Keratinocyte (primary cell): ENCODE data around the gene SRGAP3. TPM values are rescaled to one million over a fixed set of nuclear protein-coding genes. Genes with fewer than 3 reads are reported as not detected.

Source experiments
- DNase-seq: peaks from one replicate; pipeline ENCODE4 v3.0.0-alpha.2; 2011; ENCODE audit warnings: low read depth, missing footprints, low spot score
- FAIRE-seq: peaks from 2 replicates; lab custom pipeline; 2011; peaks lifted over from hg19 to GRCh38; lab: Jason Lieb, UNC
- H2AFZ ChIP-seq: 2 replicates; pipeline ENCODE4 v1.6.0; 2012; ENCODE audit warnings: low read length, control low read depth, inconsistent platforms; ENCODE audit not compliant: control insufficient read depth
- H3K27ac ChIP-seq: 2 replicates; pipeline ENCODE4 v1.5.1; 2011; ENCODE audit warnings: low read length; ENCODE audit not compliant: control insufficient read depth, insufficient read depth
- H3K27me3 ChIP-seq: 3 replicates; pipeline ENCODE4 v1.6.0; 2011; ENCODE audit warnings: low read length; ENCODE audit not compliant: control insufficient read depth, insufficient read depth; ENCODE audit errors: extremely low read depth
- H3K36me3 ChIP-seq, 2 experiments: 2 replicates in 1 of 2; 3 replicates in 1 of 2; pipeline ENCODE4 v1.5.1; 2011; ENCODE audit warnings: low read length in 2 of 2, mild to moderate bottlenecking in 1 of 2; ENCODE audit not compliant: control insufficient read depth in 2 of 2, insufficient read depth in 2 of 2; ENCODE audit errors: extremely low read depth in 1 of 2
- H3K4me1 ChIP-seq: 3 replicates; pipeline ENCODE4 v1.5.1; 2011; ENCODE audit warnings: low read length; ENCODE audit not compliant: control insufficient read depth, insufficient read depth; ENCODE audit errors: extremely low read depth
- H3K4me2 ChIP-seq: 3 replicates; pipeline ENCODE4 v1.6.0; 2011; ENCODE audit warnings: low read depth, low read length; ENCODE audit not compliant: control insufficient read depth, insufficient read depth; ENCODE audit errors: extremely low read depth
- H3K4me3 ChIP-seq, 3 experiments: fragments of 200-600 bp in 1 of 3; sonication (generic) in 1 of 3; 2 replicates in 2 of 3; 3 replicates in 1 of 3; pipeline ENCODE4 v1.5.1; 2011 to 2016; ENCODE audit warnings: low read length in 3 of 3, mild to moderate bottlenecking in 3 of 3, control low read depth in 2 of 3, inconsistent platforms in 1 of 3, low read depth in 1 of 3, mixed read lengths in 1 of 3, mixed run types in 1 of 3, moderate library complexity in 1 of 3; ENCODE audit not compliant: control insufficient read depth in 2 of 3, insufficient read depth in 2 of 3; ENCODE audit errors: extremely low read depth in 1 of 3
- H3K79me2 ChIP-seq: 2 replicates; pipeline ENCODE4 v1.6.0; 2012; ENCODE audit warnings: low read length; ENCODE audit not compliant: control insufficient read depth, insufficient read depth
- H3K9ac ChIP-seq: 3 replicates; pipeline ENCODE4 v1.6.0; 2011; ENCODE audit warnings: low read length; ENCODE audit not compliant: control insufficient read depth, insufficient read depth; ENCODE audit errors: extremely low read depth
- H3K9me1 ChIP-seq: 3 replicates; pipeline ENCODE4 v1.6.0; 2011; ENCODE audit warnings: low read length; ENCODE audit not compliant: control insufficient read depth, insufficient read depth; ENCODE audit errors: extremely low read depth
- H3K9me3 ChIP-seq: 2 replicates; pipeline ENCODE4 v1.5.1; 2012; ENCODE audit warnings: low read depth, low read length; ENCODE audit not compliant: control insufficient read depth
- H4K20me1 ChIP-seq: 3 replicates; pipeline ENCODE4 v1.6.0; 2011; ENCODE audit warnings: low read length; ENCODE audit not compliant: control insufficient read depth, insufficient read depth; ENCODE audit errors: extremely low read depth
- EZH2 ChIP-seq: IDR thresholded peaks from one replicate; pipeline ENCODE4 v1.6.1; 2012; ENCODE audit warnings: inconsistent platforms, mild to moderate bottlenecking, low read length, moderate library complexity
- dilution Hi-C: fragments of 300-500 bp; cut with MboI; formaldehyde crosslinking; loops from one replicate; pipeline ENCODE4 v1.7.0; 2020; ENCODE audit warnings: low sequenced_read_pairs; ENCODE audit not compliant: extremely low pct_ligation_motif_present
- polyA plus RNA-seq, 5 experiments: library from polyadenylated mRNA; depleted of rRNA in 3 of 5; stranded (reverse) in 3 of 5; stranded (forward) in 1 of 5; unstranded in 1 of 5; fragments of >200 nt; gene quantifications; 1 replicate in 1 of 5; 2 replicates in 3 of 5; 3 replicates in 1 of 5; pipeline versions ENCODE4 v1.2.1 to v1.2.3, GENCODE V29; 2011 to 2012; ENCODE audit warnings: missing spikeins in 2 of 5, low read depth in 1 of 5, low replicate concordance in 1 of 5
- TF ChIP-seq, protein P1 (sequence below), 3 experiments: IDR thresholded peaks in 1 of 3; conservative IDR thresholded peaks in 1 of 3; optimal IDR thresholded peaks in 1 of 3; 2 replicates in 2 of 3; 3 replicates in 1 of 3; pipeline versions ENCODE3 to v1.5.1; 2011; ENCODE audit warnings: low read length in 3 of 3, mild to moderate bottlenecking in 3 of 3, moderate library complexity in 2 of 3, control low read depth in 1 of 3, inconsistent platforms in 1 of 3; ENCODE audit not compliant: insufficient read depth in 2 of 3; ENCODE audit errors: extremely low read depth in 1 of 3

Gene SRGAP3
- polyA plus RNA-seq, 1 donor (not counting 4 experiments of a cell fraction or from before 2014, with no cell fraction given): 7.2 TPM

DNA sequence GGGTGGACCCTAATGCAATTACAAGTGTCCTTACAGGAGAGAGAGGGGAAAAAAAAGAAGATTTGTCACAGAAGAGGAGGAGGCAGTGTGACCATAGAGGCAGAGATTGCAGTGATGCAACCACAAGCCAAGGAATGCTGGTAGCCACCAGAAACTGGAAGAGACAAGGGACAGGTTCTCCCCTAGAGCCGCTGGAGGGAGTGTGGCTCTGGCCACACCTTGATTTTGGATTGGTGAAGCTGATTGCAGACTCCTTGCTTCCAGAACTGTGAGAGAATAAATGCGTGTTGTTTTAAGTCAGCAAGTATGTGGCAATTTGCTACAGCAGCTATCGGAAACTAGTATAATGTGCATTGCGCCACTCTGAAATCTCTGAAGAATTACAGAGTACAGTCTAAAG is 110.1 kb downstream of the SRGAP3 start:
- Histone ChIP-seq H3K4me2 (no peak overlapping the region), H3K9me3 (no peaks in the 10 kb centered on the region), H2AFZ (no peak overlapping the region), H3K4me1 (peaks cover 17% of the 10 kb centered on the region), H3K9ac (no peak overlapping the region), H3K9me1 (no peaks in the 10 kb centered on the region), H4K20me1 (no peaks in the 10 kb centered on the region), H3K27me3 (no peaks in the 10 kb centered on the region), H3K4me3 (no peak overlapping the region), H3K36me3 (peaks cover 0 to 4% of the 10 kb centered on the region in 2 experiments), H3K79me2 (peaks cover 2% of the 10 kb centered on the region), H3K27ac (no peak overlapping the region)
- no peak for TF ChIP-seq EZH2
- TF ChIP-seq, protein P1, sequence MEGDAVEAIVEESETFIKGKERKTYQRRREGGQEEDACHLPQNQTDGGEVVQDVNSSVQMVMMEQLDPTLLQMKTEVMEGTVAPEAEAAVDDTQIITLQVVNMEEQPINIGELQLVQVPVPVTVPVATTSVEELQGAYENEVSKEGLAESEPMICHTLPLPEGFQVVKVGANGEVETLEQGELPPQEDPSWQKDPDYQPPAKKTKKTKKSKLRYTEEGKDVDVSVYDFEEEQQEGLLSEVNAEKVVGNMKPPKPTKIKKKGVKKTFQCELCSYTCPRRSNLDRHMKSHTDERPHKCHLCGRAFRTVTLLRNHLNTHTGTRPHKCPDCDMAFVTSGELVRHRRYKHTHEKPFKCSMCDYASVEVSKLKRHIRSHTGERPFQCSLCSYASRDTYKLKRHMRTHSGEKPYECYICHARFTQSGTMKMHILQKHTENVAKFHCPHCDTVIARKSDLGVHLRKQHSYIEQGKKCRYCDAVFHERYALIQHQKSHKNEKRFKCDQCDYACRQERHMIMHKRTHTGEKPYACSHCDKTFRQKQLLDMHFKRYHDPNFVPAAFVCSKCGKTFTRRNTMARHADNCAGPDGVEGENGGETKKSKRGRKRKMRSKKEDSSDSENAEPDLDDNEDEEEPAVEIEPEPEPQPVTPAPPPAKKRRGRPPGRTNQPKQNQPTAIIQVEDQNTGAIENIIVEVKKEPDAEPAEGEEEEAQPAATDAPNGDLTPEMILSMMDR (optimal IDR thresholded peaks at IDR 0.05 in 1 of 3, IDR thresholded peaks at IDR 0.05 in 1 of 3, conservative IDR thresholded peaks at IDR 0.05 in 1 of 3; ENCODE audit: extremely low read depth in 1 of 3, insufficient read depth in 2 of 3, low read length in 3 of 3): no peak
- dilution Hi-C loops: no loop called here
- FAIRE-seq: peak; percentile 5
- DNase-seq: no peak

DNA sequence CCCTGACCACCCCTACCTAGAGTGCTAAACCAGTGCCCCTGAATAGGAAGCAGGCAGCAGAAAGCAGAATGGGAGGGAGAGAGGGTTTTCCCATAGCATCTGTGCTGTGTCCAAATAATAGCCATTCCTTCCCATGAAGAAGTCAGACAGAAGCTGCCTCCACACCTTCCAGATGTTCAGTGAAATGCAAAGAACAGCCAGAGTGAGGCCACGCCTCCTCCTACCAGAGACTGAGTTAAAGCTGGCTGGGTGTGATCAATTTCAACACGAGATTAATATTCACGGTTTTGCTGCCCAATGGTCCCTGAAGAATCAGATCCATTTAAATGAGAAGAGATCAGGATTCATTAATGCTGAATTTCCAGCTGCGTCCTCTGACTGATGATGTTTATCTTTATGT is 111.8 kb downstream of the SRGAP3 start:
- no peak overlapping the region for H3K4me3 ChIP-seq
- no peak overlapping the region for H3K9ac ChIP-seq
- TF ChIP-seq EZH2: no peak
- TF ChIP-seq, protein P1 (optimal IDR thresholded peaks at IDR 0.05 in 1 of 3, IDR thresholded peaks at IDR 0.05 in 1 of 3, conservative IDR thresholded peaks at IDR 0.05 in 1 of 3; ENCODE audit: extremely low read depth in 1 of 3, insufficient read depth in 2 of 3, low read length in 3 of 3): no peak
- peaks cover 18% of the 10 kb centered on the region for H3K4me1 ChIP-seq
- no peaks in the 10 kb centered on the region for H4K20me1 ChIP-seq
- H2AFZ ChIP-seq: no peak overlapping the region
- no peaks in the 10 kb centered on the region for H3K27me3 ChIP-seq
- H3K9me3 ChIP-seq: no peaks in the 10 kb centered on the region
- no peaks in the 10 kb centered on the region for H3K9me1 ChIP-seq
- peak; percentile 51 for FAIRE-seq
- peaks cover 0 to 4% of the 10 kb centered on the region in 2 experiments for H3K36me3 ChIP-seq
- no peak overlapping the region for H3K27ac ChIP-seq
- peaks cover 2% of the 10 kb centered on the region for H3K79me2 ChIP-seq
- DNase-seq: no peak
- H3K4me2 ChIP-seq: no peak overlapping the region
- dilution Hi-C loops: no loop called here
